Tibial artery (tissue), 4 donors: ENCODE measurements around the gene UBC.
"Not testable (repeated sequence)": the region's sequence is repeated elsewhere in the genome, so short reads cannot be mapped to it uniquely, and the experiment has no call there.

Experiments used
- DNase-seq, 2 donors: peaks; one replicate each; pipeline ENCODE4 v3.0.0-alpha.2; 2019
- H3K27ac ChIP-seq, 2 donors: fragments of 200-600 bp; sonication (generic) in 1 of 2; 1 replicate in 1 of 2; 2 replicates in 1 of 2; pipeline ENCODE4 v1.5.1; 2018 to 2019; ENCODE audit warnings: mild to moderate bottlenecking in 1 of 2
- H3K27me3 ChIP-seq, 2 donors: fragments of 200-600 bp; sonication (generic) in 1 of 2; one replicate each; pipeline versions ENCODE4 v1.5.1 to v1.6.0; 2016 to 2019
- H3K36me3 ChIP-seq, 3 donors: fragments of 200-600 bp; sonication (generic) in 2 of 3; one replicate each; pipeline ENCODE4 v1.5.1; 2016 to 2019; ENCODE audit warnings: mild to moderate bottlenecking in 2 of 3
- H3K4me1 ChIP-seq, 4 donors: fragments of 200-600 bp; sonication (generic) in 2 of 4; 1 replicate in 3 of 4; 2 replicates in 1 of 4; pipeline ENCODE4 v1.5.1; 2016 to 2019
- H3K4me3 ChIP-seq, 2 donors: fragments of 200-600 bp; sonication (generic) in 1 of 2; 1 replicate in 1 of 2; 2 replicates in 1 of 2; pipeline ENCODE4 v1.5.1; 2018 to 2019; ENCODE audit warnings: mild to moderate bottlenecking in 2 of 2
- H3K9me3 ChIP-seq, 3 donors: fragments of 200-600 bp; sonication (generic) in 1 of 3; one replicate each; pipeline ENCODE4 v1.5.1; 2016 to 2019
- intact Hi-C: fragments of 100-400 bp; cut with DNase I; formaldehyde crosslinking; loops from one replicate; pipeline ENCODE4 v1.15.0; 2023; ENCODE audit warnings: low total_unique reads
- TF ChIP-seq, protein P1 (sequence below), 2 experiments: fragments of 200-600 bp in 1 of 2; fragments of 450-650 bp in 1 of 2; IDR thresholded peaks; one replicate each; pipeline ENCODE4 v1.5.1; 2017 to 2019; ENCODE audit warnings: antibody characterized with exemption in 2 of 2, mild to moderate bottlenecking in 1 of 2, moderate library complexity in 1 of 2

Gene UBC

DNA sequence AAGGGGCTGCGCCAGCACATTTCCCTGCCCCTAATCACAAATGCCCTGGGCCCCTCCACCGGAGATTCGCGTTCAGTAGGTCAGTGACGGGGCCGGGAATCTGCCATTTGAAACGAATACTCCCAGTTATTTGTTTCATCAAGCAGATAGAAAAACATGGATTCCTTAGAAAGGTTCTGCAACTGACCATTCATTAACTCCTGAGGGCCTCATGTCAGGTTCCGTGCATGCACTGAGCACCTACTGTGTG, 25.6 kb upstream of the UBC start:
- peak overlapping the region; percentile 87 to 88 for H3K27ac ChIP-seq
- H3K27me3 ChIP-seq, result no peaks in the 10 kb centered on the region
- TF ChIP-seq, protein P1, sequence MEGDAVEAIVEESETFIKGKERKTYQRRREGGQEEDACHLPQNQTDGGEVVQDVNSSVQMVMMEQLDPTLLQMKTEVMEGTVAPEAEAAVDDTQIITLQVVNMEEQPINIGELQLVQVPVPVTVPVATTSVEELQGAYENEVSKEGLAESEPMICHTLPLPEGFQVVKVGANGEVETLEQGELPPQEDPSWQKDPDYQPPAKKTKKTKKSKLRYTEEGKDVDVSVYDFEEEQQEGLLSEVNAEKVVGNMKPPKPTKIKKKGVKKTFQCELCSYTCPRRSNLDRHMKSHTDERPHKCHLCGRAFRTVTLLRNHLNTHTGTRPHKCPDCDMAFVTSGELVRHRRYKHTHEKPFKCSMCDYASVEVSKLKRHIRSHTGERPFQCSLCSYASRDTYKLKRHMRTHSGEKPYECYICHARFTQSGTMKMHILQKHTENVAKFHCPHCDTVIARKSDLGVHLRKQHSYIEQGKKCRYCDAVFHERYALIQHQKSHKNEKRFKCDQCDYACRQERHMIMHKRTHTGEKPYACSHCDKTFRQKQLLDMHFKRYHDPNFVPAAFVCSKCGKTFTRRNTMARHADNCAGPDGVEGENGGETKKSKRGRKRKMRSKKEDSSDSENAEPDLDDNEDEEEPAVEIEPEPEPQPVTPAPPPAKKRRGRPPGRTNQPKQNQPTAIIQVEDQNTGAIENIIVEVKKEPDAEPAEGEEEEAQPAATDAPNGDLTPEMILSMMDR (IDR thresholded peaks at IDR 0.05), result no peak
- H3K4me3 ChIP-seq, result peak overlapping the region; percentile 50 to 56
- no peaks in the 10 kb centered on the region for H3K9me3 ChIP-seq
- intact Hi-C loops, result loop anchor here (5.0 kb wide), 1 partner anchor 33 kb away; no protein-coding TSS in a partner anchor
- peaks cover 0 to 6% (median 5%) of the 10 kb centered on the region in 3 donors for H3K36me3 ChIP-seq
- peaks cover 0 to 25% (median 16%) of the 10 kb centered on the region in 4 donors for H3K4me1 ChIP-seq
- no peak for DNase-seq

DNA sequence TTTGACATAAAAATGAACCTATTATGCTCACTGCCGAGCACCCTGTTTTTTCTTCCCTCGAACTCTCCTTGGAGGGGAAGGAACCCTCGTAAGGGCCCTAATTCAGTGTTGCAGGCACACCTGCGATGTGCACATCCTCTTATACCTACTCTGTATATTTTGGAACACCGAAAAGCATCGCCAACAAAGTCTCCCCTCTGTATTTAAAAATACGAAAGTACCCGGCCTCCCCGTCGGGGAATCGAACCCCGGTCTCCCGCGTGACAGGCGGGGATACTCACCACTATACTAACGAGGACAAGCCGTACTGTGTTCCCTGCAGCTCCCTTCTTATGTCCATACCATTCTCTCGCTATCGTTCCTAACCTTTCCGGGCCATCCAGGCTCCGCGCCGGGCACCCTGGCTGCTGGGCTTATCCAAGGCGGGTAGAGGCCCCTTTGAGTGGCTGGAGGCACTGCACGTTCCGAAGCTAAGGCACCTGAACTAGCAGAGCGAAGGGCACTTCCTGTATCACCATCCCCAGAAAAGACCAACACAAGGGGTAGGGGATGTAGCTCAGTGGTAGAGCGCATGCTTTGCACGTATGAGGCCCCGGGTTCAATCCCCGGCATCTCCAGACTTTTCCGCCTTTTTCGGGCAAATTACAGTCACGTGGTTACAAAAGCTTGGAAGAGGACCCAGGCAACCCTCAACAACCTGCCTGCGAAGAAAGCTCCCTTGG, 25.1 kb upstream of the UBC start:
- H3K9me3 ChIP-seq, result no peaks in the 10 kb centered on the region
- peaks cover 0 to 25% (median 16%) of the 10 kb centered on the region in 4 donors for H3K4me1 ChIP-seq
- intact Hi-C loops, result loop anchor here (5.0 kb wide), 1 partner anchor 32 kb away; no protein-coding TSS in a partner anchor
- peak overlapping the region; percentile 87 to 88 for H3K27ac ChIP-seq
- peak overlapping the region; percentile 50 to 56 for H3K4me3 ChIP-seq
- no peaks in the 10 kb centered on the region for H3K27me3 ChIP-seq
- DNase-seq, result peak; percentile 82 to 92
- H3K36me3 ChIP-seq, result peaks cover 0 to 6% (median 5%) of the 10 kb centered on the region in 3 donors
- TF ChIP-seq, protein P1 (IDR thresholded peaks at IDR 0.05), result no peak

DNA sequence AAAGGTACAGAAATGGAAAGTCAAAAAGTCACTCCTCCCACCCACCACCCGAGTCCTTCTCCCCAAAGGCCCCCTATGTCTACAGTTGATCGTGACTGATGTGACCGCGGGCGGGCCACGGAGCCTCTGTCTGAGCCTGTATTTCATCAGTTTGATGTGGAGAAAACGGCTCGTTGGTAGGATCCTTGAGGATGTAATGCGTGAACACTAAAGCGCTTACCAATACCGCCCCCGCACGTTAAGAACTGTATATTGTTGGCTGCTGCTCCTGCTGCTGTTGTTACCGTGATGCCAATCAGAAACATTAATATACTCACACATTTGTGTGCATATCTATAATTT, 24.6 kb upstream of the UBC start:
- no peaks in the 10 kb centered on the region for H3K9me3 ChIP-seq
- intact Hi-C loops, result no loop called here
- H3K4me3 ChIP-seq, result peak overlapping the region; percentile 50 to 56
- H3K36me3 ChIP-seq, result peaks cover 0 to 6% (median 5%) of the 10 kb centered on the region in 3 donors
- peak; percentile 74 to 86 for DNase-seq
- peaks cover 0 to 26% (median 16%) of the 10 kb centered on the region in 4 donors for H3K4me1 ChIP-seq
- H3K27ac ChIP-seq, result peak overlapping the region; percentile 87 to 88
- no peaks in the 10 kb centered on the region for H3K27me3 ChIP-seq
- TF ChIP-seq, protein P1 (IDR thresholded peaks at IDR 0.05), result peak; percentile 15 to 36

DNA sequence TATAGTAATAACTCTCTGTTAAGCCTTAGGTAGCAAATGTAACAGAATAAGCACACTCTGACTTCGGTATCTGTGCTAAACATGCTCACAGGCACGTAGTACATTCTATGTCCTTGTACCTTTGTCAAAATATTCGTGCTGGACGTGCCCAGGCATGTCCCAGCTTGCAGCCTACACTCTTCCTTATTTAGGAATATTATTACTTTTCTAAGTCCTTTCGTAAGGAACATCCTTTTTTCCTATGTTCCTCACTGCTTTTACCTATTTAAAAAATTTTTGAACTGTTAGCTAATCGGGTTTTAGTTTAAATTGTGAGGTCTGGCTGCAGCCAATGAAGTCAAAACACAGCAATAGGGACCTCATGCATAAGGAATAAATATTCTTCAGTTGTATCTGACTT, 24.1 kb upstream of the UBC start:
- Histone ChIP-seq H3K27me3 (no peaks in the 10 kb centered on the region), H3K4me3 (peak overlapping the region; percentile 50 to 56), H3K36me3 (peaks cover 0 to 6% (median 5%) of the 10 kb centered on the region in 3 donors), H3K27ac (peak overlapping the region; percentile 87 to 88), H3K4me1 (peaks cover 0 to 30% (median 16%) of the 10 kb centered on the region in 4 donors), H3K9me3 (no peaks in the 10 kb centered on the region)
- intact Hi-C loops, result no loop called here
- TF ChIP-seq, protein P1 (IDR thresholded peaks at IDR 0.05), result no peak
- DNase-seq, result no peak

DNA sequence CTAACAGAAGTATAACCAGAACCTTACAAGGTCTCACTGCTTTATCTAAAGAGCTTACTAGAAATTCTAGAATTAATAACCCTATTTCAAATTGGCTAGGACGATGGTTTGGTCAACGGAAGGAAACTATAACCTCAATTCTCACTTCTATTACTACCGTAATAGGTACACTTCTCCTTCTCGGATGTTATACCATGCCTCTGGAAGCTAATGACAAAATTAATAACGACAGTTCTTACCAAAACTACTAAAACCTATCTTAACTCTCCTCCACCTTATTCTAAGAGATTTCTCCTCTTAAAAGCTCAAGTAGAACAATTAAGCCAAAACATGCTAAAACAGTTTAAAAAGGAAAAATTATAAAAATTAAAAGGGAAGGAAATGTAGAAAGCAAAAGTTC, 23.7 kb upstream of the UBC start:
- DNase-seq, result no peak
- TF ChIP-seq, protein P1 (IDR thresholded peaks at IDR 0.05), result no peak
- no peaks in the 10 kb centered on the region for H3K9me3 ChIP-seq
- peak overlapping the region; percentile 87 to 88 for H3K27ac ChIP-seq
- peaks cover 0 to 32% (median 16%) of the 10 kb centered on the region in 4 donors for H3K4me1 ChIP-seq
- no peaks in the 10 kb centered on the region for H3K27me3 ChIP-seq
- intact Hi-C loops, result no loop called here
- H3K4me3 ChIP-seq, result peak overlapping the region; percentile 50 to 56
- peaks cover 0 to 1% (median 1%) of the 10 kb centered on the region in 3 donors for H3K36me3 ChIP-seq

DNA sequence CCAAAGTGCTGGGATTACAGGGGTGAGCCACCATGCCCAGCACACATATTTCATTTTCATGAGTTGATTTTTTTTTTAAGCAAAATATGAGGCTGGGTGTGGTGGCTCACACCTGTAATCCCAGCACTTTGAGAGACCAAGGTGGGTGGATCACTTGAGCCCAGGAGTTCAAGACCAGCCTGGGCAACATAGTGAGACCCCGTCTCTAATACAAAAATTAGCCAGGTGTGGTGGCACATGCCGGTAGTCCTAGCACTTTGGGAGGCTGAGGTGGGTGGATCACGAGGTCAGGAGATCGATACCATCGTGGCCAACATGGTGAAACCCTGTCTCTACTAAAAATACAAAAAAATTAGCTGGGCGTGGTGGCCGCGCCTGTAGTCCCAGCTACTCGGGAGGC, 17.1 kb upstream of the UBC start:
- H3K4me3 ChIP-seq, H3K36me3 ChIP-seq, H3K27me3 ChIP-seq, intact Hi-C loops, H3K9me3 ChIP-seq, DNase-seq, H3K27ac ChIP-seq: not testable (repeated sequence)
- peaks cover 0 to 18% (median 4%) of the 10 kb centered on the region in 4 donors for H3K4me1 ChIP-seq
